ENCODE results near the gene LTO1.

GRCh38 chr11:69650832-69651344, 24.3 kb downstream of the LTO1 start:
- no peak for TF ChIP-seq ELF3 (CRISPR knock-in tag; IDR thresholded peaks at IDR 0.05)
- no peak for TF ChIP-seq CTCF (CRISPR knock-in tag; IDR thresholded peaks at IDR 0.05)

All from HepG2 (cell line).